HepG2 (cell line): ENCODE data around the gene RPS10. TPM values are rescaled to one million over a fixed set of nuclear protein-coding genes. Genes with fewer than 3 reads are reported as not detected.

Experiments used
- ATAC-seq: fragments of 200-7000 bp; cut with Tn5 transposase; 3 replicates; pipeline ENCODE4 v1.9.1; 2020; ENCODE audit warnings: mild to moderate bottlenecking, moderate library complexity
- BruUV-seq: library from RNA; stranded (reverse); fragments of 400-500 nt; replicated peaks from 2 replicates; lab custom pipeline; 2021; lab: Mats Ljungman, UMichigan
- CTCF ChIA-PET: fragments of 300-600 bp; formaldehyde crosslinking; extraction: SDS; loops from one replicate; lab custom pipeline; 2021; ENCODE audit warnings: low total read pairs, inconsistent platforms, low intra/inter-chr PET ratio; lab: Yijun Ruan, JAX
- POLR2A ChIA-PET: fragments of 350-600 bp; sonication (Branson Sonifier 250); formaldehyde crosslinking; loops from one replicate; lab custom pipeline; 2020; ENCODE audit warnings: antibody characterized with exemption, inconsistent platforms; lab: Yijun Ruan, JAX
- DNase-seq: peaks from one replicate; pipeline ENCODE4 v3.0.0-alpha.2; 2015; ENCODE audit warnings: low spot score
- FAIRE-seq: peaks from 3 replicates; lab custom pipeline; 2011; peaks lifted over from hg19 to GRCh38; lab: Jason Lieb, UNC
- H2AFZ ChIP-seq: one replicate; pipeline ENCODE4 v1.6.1; 2011; ENCODE audit warnings: low read length, inconsistent platforms
- H3K27ac ChIP-seq: fragments of 300-600 bp; 3 replicates; pipeline ENCODE4 v1.8.0; 2011; ENCODE audit warnings: mixed run types, mild to moderate bottlenecking, mixed read lengths, low read length, inconsistent platforms; ENCODE audit not compliant: insufficient read depth; ENCODE audit errors: extremely low read length
- H3K27me3 ChIP-seq, 2 experiments: fragments of 200-600 bp in 1 of 2; 2 replicates in 1 of 2; 3 replicates in 1 of 2; pipeline versions ENCODE4 v1.6.0 to v1.8.0; 2011; ENCODE audit warnings: low read length in 2 of 2, mild to moderate bottlenecking in 2 of 2, moderate library complexity in 2 of 2, inconsistent platforms in 1 of 2; ENCODE audit not compliant: insufficient read depth in 2 of 2, control insufficient read depth in 1 of 2
- H3K36me3 ChIP-seq, 2 experiments: fragments of 200-600 bp in 1 of 2; replicated peaks in 1 of 2; 2 replicates in 1 of 2; 3 replicates in 1 of 2; pipeline versions ENCODE4 v1.5.1 to v1.8.0; 2011; ENCODE audit warnings: low read length in 2 of 2, inconsistent platforms in 1 of 2; ENCODE audit not compliant: insufficient read depth in 2 of 2, control insufficient read depth in 1 of 2
- H3K4me1 ChIP-seq: 2 replicates; pipeline ENCODE4 v1.5.1; 2012; ENCODE audit warnings: low read length, inconsistent platforms; ENCODE audit not compliant: insufficient read depth
- H3K4me2 ChIP-seq: 2 replicates; pipeline ENCODE4 v1.6.0; 2011; ENCODE audit warnings: low read depth, low read length, inconsistent platforms
- H3K4me3 ChIP-seq, 3 experiments: fragments of 200-600 bp in 1 of 3; sonication (generic), shearing (Covaris generic) in 1 of 3; replicated peaks in 1 of 3; 2 replicates each; pipeline ENCODE4 v1.5.1; 2011 to 2016; ENCODE audit warnings: low read length in 3 of 3, inconsistent platforms in 2 of 3, low read depth in 2 of 3, mild to moderate bottlenecking in 2 of 3, control low read depth in 1 of 3, mixed read lengths in 1 of 3; ENCODE audit not compliant: insufficient read depth in 1 of 3
- H3K79me2 ChIP-seq: one replicate; pipeline ENCODE4 v1.6.1; 2011; ENCODE audit warnings: low read length, inconsistent platforms; ENCODE audit not compliant: insufficient read depth
- H3K9ac ChIP-seq: 2 replicates; pipeline ENCODE4 v1.6.0; 2011; ENCODE audit warnings: mild to moderate bottlenecking, low read depth, low read length, inconsistent platforms; ENCODE audit not compliant: insufficient read depth
- H3K9me3 ChIP-seq: 2 replicates; pipeline ENCODE4 v1.5.1; 2012; ENCODE audit warnings: mild to moderate bottlenecking, low read length
- H4K20me1 ChIP-seq: 2 replicates; pipeline ENCODE4 v1.6.0; 2011; ENCODE audit warnings: inconsistent platforms, mild to moderate bottlenecking, low read length, moderate library complexity; ENCODE audit not compliant: insufficient read depth
- DMAP1 ChIP-seq: IDR thresholded peaks from 2 replicates; pipeline ENCODE4 v1.6.1; 2016
- ELF3 ChIP-seq: IDR thresholded peaks from 2 replicates; pipeline ENCODE4 v1.6.1; 2016; ENCODE audit warnings: missing genetic modification reagents, missing compliant biosample characterization
- HDAC2 ChIP-seq: sonication (generic); formaldehyde crosslinking; IDR thresholded peaks from 2 replicates; pipeline ENCODE4 v1.4.0; 2020; ENCODE audit warnings: missing genetic modification reagents
- REPIN1 ChIP-seq: sonication (generic); formaldehyde crosslinking; IDR thresholded peaks from 2 replicates; pipeline ENCODE4 v1.8.0; 2022; ENCODE audit warnings: missing genetic modification reagents, low read depth, mild to moderate bottlenecking, borderline replicate concordance
- SP140L ChIP-seq: sonication (generic); formaldehyde crosslinking; IDR thresholded peaks from 2 replicates; pipeline ENCODE4 v1.4.0; 2020; ENCODE audit warnings: missing genetic modification reagents, borderline replicate concordance
- WIZ ChIP-seq: sonication (generic); formaldehyde crosslinking; IDR thresholded peaks from 2 replicates; pipeline ENCODE4 v1.5.1; 2020; ENCODE audit warnings: mild to moderate bottlenecking, missing genetic modification reagents
- ZKSCAN5 ChIP-seq: sonication (generic); formaldehyde crosslinking; IDR thresholded peaks from 2 replicates; pipeline ENCODE4 v1.5.1; 2020; ENCODE audit warnings: mild to moderate bottlenecking, missing genetic modification reagents
- ZNF124 ChIP-seq: sonication (generic); formaldehyde crosslinking; IDR thresholded peaks from 2 replicates; pipeline ENCODE4 v1.4.0; 2020; ENCODE audit warnings: missing genetic modification reagents
- ZNF383 ChIP-seq: sonication (generic); formaldehyde crosslinking; IDR thresholded peaks from 2 replicates; pipeline ENCODE4 v1.4.0; 2020; ENCODE audit warnings: missing genetic modification reagents, mild to moderate bottlenecking, borderline replicate concordance
- ZNF766 ChIP-seq: sonication (generic); formaldehyde crosslinking; IDR thresholded peaks from 2 replicates; pipeline ENCODE4 v1.5.0; 2020; ENCODE audit warnings: missing genetic modification reagents, borderline replicate concordance
- ZSCAN12 ChIP-seq: sonication (generic); formaldehyde crosslinking; IDR thresholded peaks from 2 replicates; pipeline ENCODE4 v1.9.0; 2021; ENCODE audit warnings: mild to moderate bottlenecking, missing genetic modification reagents
- WGBS: methylation state at CpG from one replicate; pipeline ENCODE4 v1.1.6; 2017; ENCODE audit warnings: low lambda C conversion rate; 5-methylcytosine and 5-hydroxymethylcytosine counted together
- in situ Hi-C: cut with HindIII; loops from 2 replicates; pipeline ENCODE4 v1.10.0; 2017; ENCODE audit warnings: low pct_unique_long_range_greater_than_20kb; ENCODE audit not compliant: extremely low pct_ligation_motif_present
- intact Hi-C: fragments of 100-400 bp; cut with micrococcal nuclease; formaldehyde crosslinking; loops from one replicate; pipeline ENCODE4 v1.10.0; 2022; ENCODE audit not compliant: unreplicated experiment
- polyA plus RNA-seq, 8 experiments: library from polyadenylated mRNA; depleted of rRNA in 3 of 8; stranded (reverse) in 7 of 8; unstranded in 1 of 8; fragments of >200 nt; fragmentation: Illumina TruSeq in 4 of 8; extraction: Trizol in 4 of 8; gene quantifications; 2 replicates each; pipeline versions ENCODE4 v1.2.1 to v1.2.3, GENCODE V29; 2011 to 2016; ENCODE audit warnings: low read depth in 4 of 8, missing spikeins in 1 of 8, mixed read lengths in 1 of 8; ENCODE audit not compliant: insufficient read depth in 1 of 8
- total RNA-seq, 5 experiments: library from RNA; depleted of rRNA; stranded (reverse); fragments of >200 nt; fragmentation: Illumina TruSeq; extraction: Trizol; gene quantifications; 2 replicates each; pipeline ENCODE4 v1.2.3, GENCODE V29; 2016; ENCODE audit warnings: low read depth in 1 of 5
- TF ChIP-seq, protein P1 (sequence below): sonication (generic); formaldehyde crosslinking; IDR thresholded peaks from 2 replicates; pipeline ENCODE4 v1.9.0; 2022; ENCODE audit warnings: missing genetic modification reagents, mild to moderate bottlenecking, borderline replicate concordance
- TF ChIP-seq, protein P2 (sequence below): sonication (generic); formaldehyde crosslinking; IDR thresholded peaks from 2 replicates; pipeline ENCODE4 v1.4.0; 2020; ENCODE audit warnings: missing genetic modification reagents, mild to moderate bottlenecking, borderline replicate concordance
- TF ChIP-seq, protein P3 (sequence below): sonication (generic); formaldehyde crosslinking; IDR thresholded peaks from 2 replicates; pipeline ENCODE4 v1.8.0; 2022; ENCODE audit warnings: mild to moderate bottlenecking, missing genetic modification reagents, borderline replicate concordance

RPS10 gene
- total and polyA plus RNA-seq, 2 of the 13 experiments (the other 11 are each of a cell fraction or from before 2014, with no cell fraction given): 2,909 to 4,648 TPM

- TF ChIP-seq ZNF124 (CRISPR knock-in tag): no peak
- TF ChIP-seq SP140L (CRISPR knock-in tag): no peak
Observed at GRCh38 chr6:34459899-34460593, 34.2 kb upstream of the RPS10 start (continued).

DNA sequence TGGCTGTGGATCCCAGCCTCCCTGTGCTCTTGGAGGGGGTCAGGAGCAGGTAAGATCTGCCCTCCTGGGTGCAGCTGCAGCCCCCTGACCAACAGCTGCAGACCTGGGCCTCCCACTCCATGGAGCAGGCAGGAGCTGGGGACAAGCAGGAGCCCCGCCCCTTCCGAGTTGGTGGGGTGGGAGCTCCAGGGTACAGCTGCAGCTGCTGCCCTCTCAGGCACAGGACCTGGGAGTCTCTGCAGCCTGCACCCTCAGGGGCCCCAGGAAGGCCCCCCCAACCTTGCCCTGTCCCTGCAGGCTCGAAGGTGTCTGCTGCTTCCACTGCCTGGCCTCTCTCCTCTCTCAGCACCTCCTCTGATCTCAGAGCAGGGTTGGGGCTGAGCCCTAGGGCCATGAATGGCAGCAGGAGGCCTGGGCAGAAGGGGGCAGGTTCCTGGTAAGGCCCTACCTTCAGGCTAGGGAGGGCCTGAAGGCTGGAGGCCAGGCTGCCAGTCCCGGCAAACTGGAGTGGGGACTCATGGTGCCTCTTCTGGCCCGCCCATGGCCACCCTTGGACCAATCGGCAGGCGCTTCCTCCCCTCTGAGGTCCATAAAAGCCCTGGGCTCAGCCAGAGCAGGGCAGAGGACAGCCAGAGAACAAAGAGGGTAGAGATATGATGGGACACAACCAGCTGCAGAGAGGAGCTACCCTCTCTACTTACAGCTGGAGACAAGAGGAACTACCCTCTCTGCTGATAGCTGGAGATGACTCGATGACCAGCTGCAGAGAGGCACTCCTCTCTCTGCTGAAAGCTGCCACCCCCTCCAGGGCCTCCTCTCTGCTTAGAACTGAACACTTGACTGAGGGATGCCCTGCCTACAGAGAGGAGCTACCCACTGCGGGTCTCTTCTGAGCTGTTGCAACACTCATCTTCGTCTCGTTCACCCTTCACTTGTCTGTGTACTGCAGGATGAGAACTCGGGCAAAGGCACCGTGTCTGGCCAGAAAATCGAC, 32.2 kb upstream of the RPS10 start:
- H3K4me3 ChIP-seq: peak overlapping the region; percentile 44 to 69 (median 47)
- POLR2A ChIA-PET: interaction anchor here (0.7 to 2.7 kb wide), 12 partner anchors 21 to 234 kb away, joined by 3 to 20 read pairs (median 6); partner anchors contain the start of genes RPS10 and SMIM29
- 17% methylated on average over 6 of the region's 14 CpGs for WGBS
- in situ Hi-C loops: no loop called here
- H2AFZ ChIP-seq: no peak overlapping the region
- H3K9me3 ChIP-seq: no peaks in the 10 kb centered on the region
- H3K27me3 ChIP-seq: 0 out of 5 replicates have a peak, but pooled peaks cover 0 to 4% of the 10 kb centered on the region in 2 experiments
- H3K27ac ChIP-seq: no peak overlapping the region
- ATAC-seq (peak; percentile 91), FAIRE-seq (peak; percentile 48), DNase-seq (peak; percentile 77)
- H3K4me2 ChIP-seq: peak overlapping the region; percentile 84
- H3K9ac ChIP-seq: peak overlapping the region; percentile 36
- peaks cover 52% of the 10 kb centered on the region for H3K4me1 ChIP-seq
- H3K36me3 ChIP-seq: no peaks in the 10 kb centered on the region
- intact Hi-C loops: no loop called here
- BruUV-seq: TSS peak; percentile 90
- H4K20me1 ChIP-seq: no peaks in the 10 kb centered on the region
- no peaks in the 10 kb centered on the region for H3K79me2 ChIP-seq
- CTCF ChIA-PET: interaction anchor here (3.2 kb wide), 1 partner anchor 151 kb away, joined by 29 read pairs; no protein-coding TSS in a partner anchor
- TF ChIP-seq ZNF766 (CRISPR knock-in tag): no peak
- TF ChIP-seq ZKSCAN5 (CRISPR knock-in tag): no peak
- 0 out of 2 replicates have a peak, but pooled peaks have one; percentile 6 for TF ChIP-seq REPIN1 (CRISPR knock-in tag)
- 0 out of 2 replicates have a peak, but pooled peaks have one; percentile 11 for TF ChIP-seq HDAC2 (CRISPR knock-in tag)
- no peak for TF ChIP-seq ZNF383
- TF ChIP-seq ELF3 (CRISPR knock-in tag): peak; percentile 22; the same call in 1 of the 2 replicates
- TF ChIP-seq ZSCAN12 (CRISPR knock-in tag): no peak
- TF ChIP-seq, protein P1, sequence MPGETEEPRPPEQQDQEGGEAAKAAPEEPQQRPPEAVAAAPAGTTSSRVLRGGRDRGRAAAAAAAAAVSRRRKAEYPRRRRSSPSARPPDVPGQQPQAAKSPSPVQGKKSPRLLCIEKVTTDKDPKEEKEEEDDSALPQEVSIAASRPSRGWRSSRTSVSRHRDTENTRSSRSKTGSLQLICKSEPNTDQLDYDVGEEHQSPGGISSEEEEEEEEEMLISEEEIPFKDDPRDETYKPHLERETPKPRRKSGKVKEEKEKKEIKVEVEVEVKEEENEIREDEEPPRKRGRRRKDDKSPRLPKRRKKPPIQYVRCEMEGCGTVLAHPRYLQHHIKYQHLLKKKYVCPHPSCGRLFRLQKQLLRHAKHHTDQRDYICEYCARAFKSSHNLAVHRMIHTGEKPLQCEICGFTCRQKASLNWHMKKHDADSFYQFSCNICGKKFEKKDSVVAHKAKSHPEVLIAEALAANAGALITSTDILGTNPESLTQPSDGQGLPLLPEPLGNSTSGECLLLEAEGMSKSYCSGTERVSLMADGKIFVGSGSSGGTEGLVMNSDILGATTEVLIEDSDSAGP (CRISPR knock-in tag): peak; percentile 49; the same call in 1 of the 2 replicates
- TF ChIP-seq, protein P2, sequence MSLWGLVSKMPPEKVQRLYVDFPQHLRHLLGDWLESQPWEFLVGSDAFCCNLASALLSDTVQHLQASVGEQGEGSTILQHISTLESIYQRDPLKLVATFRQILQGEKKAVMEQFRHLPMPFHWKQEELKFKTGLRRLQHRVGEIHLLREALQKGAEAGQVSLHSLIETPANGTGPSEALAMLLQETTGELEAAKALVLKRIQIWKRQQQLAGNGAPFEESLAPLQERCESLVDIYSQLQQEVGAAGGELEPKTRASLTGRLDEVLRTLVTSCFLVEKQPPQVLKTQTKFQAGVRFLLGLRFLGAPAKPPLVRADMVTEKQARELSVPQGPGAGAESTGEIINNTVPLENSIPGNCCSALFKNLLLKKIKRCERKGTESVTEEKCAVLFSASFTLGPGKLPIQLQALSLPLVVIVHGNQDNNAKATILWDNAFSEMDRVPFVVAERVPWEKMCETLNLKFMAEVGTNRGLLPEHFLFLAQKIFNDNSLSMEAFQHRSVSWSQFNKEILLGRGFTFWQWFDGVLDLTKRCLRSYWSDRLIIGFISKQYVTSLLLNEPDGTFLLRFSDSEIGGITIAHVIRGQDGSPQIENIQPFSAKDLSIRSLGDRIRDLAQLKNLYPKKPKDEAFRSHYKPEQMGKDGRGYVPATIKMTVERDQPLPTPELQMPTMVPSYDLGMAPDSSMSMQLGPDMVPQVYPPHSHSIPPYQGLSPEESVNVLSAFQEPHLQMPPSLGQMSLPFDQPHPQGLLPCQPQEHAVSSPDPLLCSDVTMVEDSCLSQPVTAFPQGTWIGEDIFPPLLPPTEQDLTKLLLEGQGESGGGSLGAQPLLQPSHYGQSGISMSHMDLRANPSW (CRISPR knock-in tag): no peak
- no peak for TF ChIP-seq DMAP1 (CRISPR knock-in tag)
- TF ChIP-seq, protein P3, sequence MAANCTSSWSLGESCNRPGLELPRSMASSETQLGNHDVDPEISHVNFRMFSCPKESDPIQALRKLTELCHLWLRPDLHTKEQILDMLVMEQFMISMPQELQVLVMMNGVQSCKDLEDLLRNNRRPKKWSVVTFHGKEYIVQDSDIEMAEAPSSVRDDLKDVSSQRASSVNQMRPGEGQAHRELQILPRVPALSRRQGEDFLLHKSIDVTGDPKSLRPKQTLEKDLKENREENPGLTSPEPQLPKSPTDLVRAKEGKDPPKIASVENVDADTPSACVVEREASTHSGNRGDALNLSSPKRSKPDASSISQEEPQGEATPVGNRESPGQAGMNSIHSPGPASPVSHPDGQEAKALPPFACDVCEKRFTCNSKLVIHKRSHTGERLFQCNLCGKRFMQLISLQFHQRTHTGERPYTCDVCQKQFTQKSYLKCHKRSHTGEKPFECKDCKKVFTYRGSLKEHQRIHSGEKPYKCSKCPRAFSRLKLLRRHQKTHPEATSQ (CRISPR knock-in tag): no peak
- TF ChIP-seq WIZ (CRISPR knock-in tag): no peak
